ENCODE measurements around the gene ZNF609.

ZNF609 gene

GRCh38 chr15:64522226-64522823 is 61.9 kb downstream of the ZNF609 start:
- H3K27ac ChIP-seq (ENCODE audit: low read length) = no peak overlapping the region
- H3K79me2 ChIP-seq (ENCODE audit: low read length) = peaks cover 61% of the 10 kb centered on the region
- TF ChIP-seq EZH2phosphoT487 (IDR thresholded peaks at IDR 0.05; ENCODE audit: low read depth) = no peak
- no peak for TF ChIP-seq CTCF (IDR thresholded peaks at IDR 0.05; ENCODE audit: low read depth, low read length)

GRCh38 chr15:64523240-64523639 is 62.9 kb downstream of the ZNF609 start:
- H2AFZ ChIP-seq (ENCODE audit: low read depth, low read length) = no peak overlapping the region
- H3K9me3 ChIP-seq (ENCODE audit: insufficient read depth, low read length) = no peaks in the 10 kb centered on the region
- H3K4me3 ChIP-seq (ENCODE audit: low read length) = no peak overlapping the region
- H3K4me1 ChIP-seq (ENCODE audit: low read length) = no peaks in the 10 kb centered on the region
- no peaks in the 10 kb centered on the region for H3K36me3 ChIP-seq (replicated peaks; ENCODE audit: low read depth, low read length)
- H3K27ac ChIP-seq (ENCODE audit: low read length) = no peak overlapping the region
- H3K4me2 ChIP-seq (ENCODE audit: low read length) = no peak overlapping the region
- H3K27me3 ChIP-seq (ENCODE audit: low read depth, low read length) = no peaks in the 10 kb centered on the region
- peaks cover 13% of the 10 kb centered on the region for H4K20me1 ChIP-seq (ENCODE audit: insufficient read depth, low read length)
- no peak overlapping the region for H3K9ac ChIP-seq (ENCODE audit: low read length)
- TF ChIP-seq EZH2phosphoT487 (IDR thresholded peaks at IDR 0.05; ENCODE audit: low read depth) (no peak), CTCF (IDR thresholded peaks at IDR 0.05; ENCODE audit: low read depth, low read length) (no peak)
- H3K79me2 ChIP-seq (ENCODE audit: low read length) = peaks cover 58% of the 10 kb centered on the region

More at GRCh38 chr15:64522226-64522823, 61.9 kb downstream of the ZNF609 start:
- Histone ChIP-seq H4K20me1 (ENCODE audit: insufficient read depth, low read length) (peaks cover 18% of the 10 kb centered on the region), H3K4me3 (ENCODE audit: low read length) (no peak overlapping the region), H3K4me2 (ENCODE audit: low read length) (no peak overlapping the region), H3K9me3 (ENCODE audit: insufficient read depth, low read length) (no peaks in the 10 kb centered on the region), H3K9ac (ENCODE audit: low read length) (no peak overlapping the region), H3K36me3 (replicated peaks; ENCODE audit: low read depth, low read length) (peaks cover 1% of the 10 kb centered on the region), H3K27me3 (ENCODE audit: low read depth, low read length) (no peaks in the 10 kb centered on the region), H2AFZ (ENCODE audit: low read depth, low read length) (no peak overlapping the region), H3K4me1 (ENCODE audit: low read length) (no peaks in the 10 kb centered on the region)

GRCh38 chr15:64524778-64525177 is 64.4 kb downstream of the ZNF609 start:
- Histone ChIP-seq H3K79me2 (ENCODE audit: low read length) (peaks cover 67% of the 10 kb centered on the region), H3K4me2 (ENCODE audit: low read length) (no peak overlapping the region)
- TF ChIP-seq EZH2phosphoT487 (IDR thresholded peaks at IDR 0.05; ENCODE audit: low read depth) = no peak
- TF ChIP-seq CTCF (IDR thresholded peaks at IDR 0.05; ENCODE audit: low read depth, low read length) = no peak

GRCh38 chr15:64525828-64526530 is 65.6 kb downstream of the ZNF609 start:
- Histone ChIP-seq H2AFZ (ENCODE audit: low read depth, low read length) (no peak overlapping the region), H3K4me3 (ENCODE audit: low read length) (no peak overlapping the region), H4K20me1 (ENCODE audit: insufficient read depth, low read length) (peaks cover 9% of the 10 kb centered on the region), H3K27ac (ENCODE audit: low read length) (no peak overlapping the region), H3K9ac (ENCODE audit: low read length) (no peak overlapping the region), H3K36me3 (replicated peaks; ENCODE audit: low read depth, low read length) (no peaks in the 10 kb centered on the region), H3K4me1 (ENCODE audit: low read length) (no peaks in the 10 kb centered on the region), H3K9me3 (ENCODE audit: insufficient read depth, low read length) (no peaks in the 10 kb centered on the region), H3K79me2 (ENCODE audit: low read length) (peaks cover 69% of the 10 kb centered on the region), H3K4me2 (ENCODE audit: low read length) (no peak overlapping the region), H3K27me3 (ENCODE audit: low read depth, low read length) (no peaks in the 10 kb centered on the region)
- TF ChIP-seq CTCF (IDR thresholded peaks at IDR 0.05; ENCODE audit: low read depth, low read length) (no peak), EZH2phosphoT487 (IDR thresholded peaks at IDR 0.05; ENCODE audit: low read depth) (no peak)

More at GRCh38 chr15:64524778-64525177, 64.4 kb downstream of the ZNF609 start:
- Histone ChIP-seq H3K9me3 (ENCODE audit: insufficient read depth, low read length) (no peaks in the 10 kb centered on the region), H4K20me1 (ENCODE audit: insufficient read depth, low read length) (peaks cover 7% of the 10 kb centered on the region; the same call in 1 of the 2 replicates), H3K4me1 (ENCODE audit: low read length) (no peaks in the 10 kb centered on the region), H3K9ac (ENCODE audit: low read length) (no peak overlapping the region), H3K36me3 (replicated peaks; ENCODE audit: low read depth, low read length) (no peaks in the 10 kb centered on the region), H2AFZ (ENCODE audit: low read depth, low read length) (no peak overlapping the region), H3K4me3 (ENCODE audit: low read length) (no peak overlapping the region), H3K27me3 (ENCODE audit: low read depth, low read length) (no peaks in the 10 kb centered on the region), H3K27ac (ENCODE audit: low read length) (no peak overlapping the region)
